ENCODE measurements around the gene MCRIP2.
A peak's percentile ranks its signal among the peaks of the same experiment; 100 is the strongest.

The MCRIP2 gene

GRCh38 chr16:678209-678857, 36.7 kb downstream of the MCRIP2 start:
- Mint-ChIP-seq H3K27me3 (ENCODE audit: low read depth, poor library complexity) (peaks cover 18% of the 10 kb centered on the region), H3K36me3 (ENCODE audit: low read depth) (peaks cover 10% of the 10 kb centered on the region), H3K27ac (no peak overlapping the region), H3K4me1 (peaks cover 41% of the 10 kb centered on the region), H3K4me3 (no peak overlapping the region), H3K9me3 (no peaks in the 10 kb centered on the region)
- TF ChIP-seq CTCF (IDR thresholded peaks at IDR 0.05) = no peak
- DNase-seq = no peak

- no peak for TF ChIP-seq CTCF (IDR thresholded peaks at IDR 0.05)
- Mint-ChIP-seq H3K27me3 (ENCODE audit: low read depth, poor library complexity) (peaks cover 18% of the 10 kb centered on the region), H3K9me3 (no peaks in the 10 kb centered on the region), H3K27ac (no peak overlapping the region), H3K4me3 (peak overlapping the region; percentile 86), H3K4me1 (peaks cover 42% of the 10 kb centered on the region), H3K36me3 (ENCODE audit: low read depth) (peaks cover 10% of the 10 kb centered on the region)
- peak; percentile 74 for DNase-seq
Measured at GRCh38 chr16:678858-679813, 37.5 kb downstream of the MCRIP2 start.

- Mint-ChIP-seq H3K36me3 (ENCODE audit: low read depth) (peaks cover 10% of the 10 kb centered on the region), H3K27me3 (ENCODE audit: low read depth, poor library complexity) (peaks cover 14% of the 10 kb centered on the region), H3K9me3 (no peaks in the 10 kb centered on the region), H3K4me1 (peaks cover 38% of the 10 kb centered on the region), H3K4me3 (peak within 1 kb of the TSS; percentile 86), H3K27ac (peak within 1 kb of the TSS; percentile 83)
- DNase-seq = peak; percentile 98
- TF ChIP-seq CTCF (IDR thresholded peaks at IDR 0.05) = no peak
Measured at GRCh38 chr16:679814-680624, 38.4 kb downstream of the MCRIP2 start, which contains the start of gene STUB1. STUB1 (plus strand) TSS chr16:680410; CDS start chr16:680526, 116 bp downstream.

- peak overlapping the region; percentile 86 for H3K4me3 Mint-ChIP-seq
- H3K27me3 Mint-ChIP-seq (ENCODE audit: low read depth, poor library complexity) = peaks cover 10% of the 10 kb centered on the region
- no peaks in the 10 kb centered on the region for H3K9me3 Mint-ChIP-seq
- no peak for TF ChIP-seq CTCF (IDR thresholded peaks at IDR 0.05)
- no peak overlapping the region for H3K27ac Mint-ChIP-seq
- no peak for DNase-seq
- peaks cover 35% of the 10 kb centered on the region for H3K4me1 Mint-ChIP-seq
- peaks cover 10% of the 10 kb centered on the region for H3K36me3 Mint-ChIP-seq (ENCODE audit: low read depth)
Measured at GRCh38 chr16:680625-680945, 39.0 kb downstream of the MCRIP2 start.

- Mint-ChIP-seq H3K27ac (no peak overlapping the region), H3K36me3 (ENCODE audit: low read depth) (peaks cover 15% of the 10 kb centered on the region), H3K4me3 (peak overlapping the region; percentile 78), H3K9me3 (no peaks in the 10 kb centered on the region), H3K27me3 (ENCODE audit: low read depth, poor library complexity) (peaks cover 10% of the 10 kb centered on the region), H3K4me1 (peaks cover 41% of the 10 kb centered on the region)
- no peak for DNase-seq
- TF ChIP-seq CTCF (IDR thresholded peaks at IDR 0.05) = no peak
Measured at GRCh38 chr16:680967-681745, 39.5 kb downstream of the MCRIP2 start.
